Globus pallidus (tissue), 1 donor: ENCODE measurements around the gene EPHB1.

Source experiments
- DNase-seq: peaks from one replicate; pipeline ENCODE4 v3.0.0-alpha.2; 2015; ENCODE audit warnings: low spot score

The EPHB1 gene

DNA sequence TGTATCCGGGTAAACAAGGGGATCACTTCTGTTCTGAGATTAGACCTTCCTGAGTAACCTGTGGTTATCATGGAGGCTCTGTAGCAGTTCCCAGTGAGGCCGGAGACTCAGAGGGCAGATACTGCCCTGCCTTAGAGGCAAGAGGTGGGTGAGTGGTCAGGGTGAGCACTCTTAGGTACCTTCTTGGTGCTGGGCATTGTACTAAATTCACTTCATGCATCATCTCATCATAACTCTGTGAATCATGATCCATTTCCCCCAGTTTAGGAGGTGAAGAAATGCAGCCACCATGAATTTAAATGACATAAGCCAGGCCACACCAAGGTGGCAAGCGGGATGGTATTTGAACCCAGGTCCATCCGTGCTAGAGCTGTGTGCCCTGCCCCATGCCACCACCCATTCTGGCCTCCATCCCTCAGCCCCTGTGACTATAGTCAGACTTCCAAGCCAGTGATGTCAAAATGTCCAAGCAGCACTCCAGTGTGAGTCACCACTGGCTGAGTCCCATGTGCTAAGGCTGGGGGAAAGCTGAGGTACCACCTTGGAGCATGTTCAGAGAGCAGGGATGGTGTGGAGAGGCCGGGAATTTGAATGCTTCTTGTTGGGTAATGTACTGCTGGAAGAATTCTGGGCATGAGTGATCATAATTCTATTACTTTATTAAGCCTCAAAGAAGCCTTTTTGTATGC lies 88.8 kb downstream of the EPHB1 start:
- DNase-seq: no peak

DNA sequence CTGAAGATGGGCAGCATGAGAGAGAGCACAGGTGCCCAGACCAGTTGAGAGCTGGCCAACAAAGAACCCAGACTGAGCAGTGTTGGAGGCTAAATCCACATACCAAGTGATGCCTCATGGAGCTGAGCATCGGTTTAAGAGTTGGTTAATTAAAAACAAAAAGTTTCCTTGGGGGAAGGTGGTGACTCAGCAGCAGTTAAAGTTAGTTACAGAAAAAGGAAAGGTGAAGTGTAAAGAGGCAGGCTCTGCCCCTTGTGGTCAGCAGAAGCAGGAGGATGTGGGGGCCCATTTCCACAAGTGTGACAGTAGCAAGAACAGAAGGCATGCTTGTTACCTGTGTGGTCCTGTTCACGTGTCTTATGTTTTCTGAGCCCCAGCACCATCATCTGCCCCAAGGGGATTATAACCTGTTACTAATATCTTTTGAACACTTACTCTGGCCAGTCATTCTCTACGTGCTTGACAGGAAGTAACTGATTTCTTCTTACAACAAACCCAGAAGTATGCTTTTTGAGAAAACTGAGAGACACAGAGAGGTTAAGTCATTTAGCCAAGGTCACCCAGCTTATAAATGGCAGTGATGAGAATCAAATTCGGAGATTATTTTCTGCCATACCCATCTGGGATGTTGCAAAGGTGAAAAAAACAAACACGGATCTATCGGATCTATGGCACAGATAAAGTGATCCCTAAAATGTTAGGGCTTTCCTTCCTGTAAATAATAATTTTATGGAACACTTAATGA lies 91.0 kb downstream of the EPHB1 start:
- DNase-seq: no peak

DNA sequence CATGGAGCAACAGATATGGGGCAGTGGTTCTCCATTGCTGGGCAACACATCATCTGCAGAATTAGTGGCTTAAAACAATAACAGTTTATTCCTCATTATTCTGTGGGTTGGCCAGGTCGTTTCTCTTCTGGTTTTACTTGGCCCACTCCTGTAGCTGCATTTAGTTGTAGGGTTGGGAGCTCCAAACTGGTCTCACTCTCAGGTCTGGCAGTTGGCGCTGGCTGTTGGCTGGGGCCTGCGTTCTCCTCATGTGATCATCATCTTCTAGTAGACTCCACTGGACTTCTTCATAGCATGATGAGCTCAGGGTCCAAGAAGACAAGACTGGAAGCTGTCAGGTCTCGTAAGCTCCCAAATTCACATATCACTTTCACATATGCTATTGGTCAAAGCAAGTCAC lies 91.9 kb downstream of the EPHB1 start:
- DNase-seq: no peak

DNA sequence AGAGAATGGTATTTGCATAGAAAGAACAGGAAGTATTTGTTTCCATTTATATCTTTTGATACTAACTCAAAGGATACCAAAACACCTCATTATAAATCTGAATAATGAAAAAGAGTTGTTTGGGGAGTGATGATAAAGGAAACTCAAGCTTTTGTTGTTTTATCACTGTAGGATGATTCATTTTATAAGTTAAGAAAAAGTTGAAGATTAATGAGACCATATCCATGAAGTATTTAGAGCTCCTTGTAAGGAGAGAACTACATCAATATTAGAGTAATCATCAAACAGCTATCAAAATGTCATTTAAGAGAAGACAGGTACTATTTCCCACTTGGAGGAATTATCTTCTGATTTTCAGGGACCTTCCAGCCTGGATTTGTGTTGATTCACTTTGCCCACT lies 92.5 kb downstream of the EPHB1 start:
- DNase-seq: no peak

DNA sequence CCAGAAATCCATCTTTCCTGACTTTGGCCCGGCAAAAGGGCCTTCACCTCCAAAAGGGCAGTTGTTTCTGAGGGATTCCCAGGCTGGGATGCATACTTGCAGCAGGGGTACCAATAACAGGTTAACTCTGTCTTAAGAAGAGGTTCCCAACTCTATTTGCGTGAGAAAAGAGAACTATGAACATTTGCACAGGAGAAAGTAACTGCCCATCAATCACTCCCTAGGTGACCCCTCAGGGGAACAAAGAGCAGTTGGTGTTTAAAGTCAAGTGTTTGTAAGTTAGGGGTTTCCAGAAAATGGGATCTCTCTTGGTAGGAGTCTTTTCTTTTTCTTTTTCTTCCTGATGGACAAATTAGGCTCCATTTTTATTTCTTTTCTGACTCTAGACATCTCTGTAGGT lies 97.3 kb downstream of the EPHB1 start:
- no peak for DNase-seq

DNA sequence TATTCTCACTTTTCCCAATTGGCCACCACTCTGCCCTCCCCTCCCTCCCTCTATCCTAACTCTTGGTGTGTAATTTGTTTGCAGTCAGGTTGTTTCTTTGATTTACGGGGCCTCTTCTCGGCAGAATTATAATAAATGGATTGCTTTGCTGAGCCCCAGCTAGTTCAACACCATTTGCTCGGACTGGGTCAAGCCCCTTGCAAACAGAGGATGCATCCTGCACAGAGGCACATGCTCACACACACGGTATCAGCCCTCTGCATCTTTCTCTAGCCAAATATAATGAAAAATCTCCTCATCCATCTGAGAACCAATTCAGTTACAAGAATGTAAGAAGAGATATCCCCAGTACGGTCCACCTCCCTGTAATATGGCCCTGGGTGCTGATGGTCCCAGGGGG lies 97.7 kb downstream of the EPHB1 start:
- DNase-seq: no peak

DNA sequence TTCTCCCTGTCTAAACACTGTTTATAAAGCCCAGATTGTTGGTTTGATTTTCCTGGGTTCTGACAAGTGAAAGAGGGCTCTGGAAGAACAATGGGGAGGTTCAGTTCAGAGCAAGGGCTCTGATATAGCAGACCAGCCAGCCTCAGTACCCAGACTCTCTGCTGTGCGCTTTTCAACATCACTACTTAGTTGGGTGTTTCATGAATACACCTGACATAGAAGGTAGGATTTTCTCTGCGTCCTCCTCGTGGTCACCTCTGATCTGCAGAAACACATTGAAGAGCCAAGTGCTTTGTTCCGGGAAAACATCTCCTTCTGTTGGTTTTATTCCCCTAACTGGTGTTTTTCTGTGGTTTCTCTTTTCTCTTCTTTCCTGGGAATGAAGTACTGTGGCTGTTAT lies 99.5 kb downstream of the EPHB1 start:
- DNase-seq: peak; percentile 41

DNA sequence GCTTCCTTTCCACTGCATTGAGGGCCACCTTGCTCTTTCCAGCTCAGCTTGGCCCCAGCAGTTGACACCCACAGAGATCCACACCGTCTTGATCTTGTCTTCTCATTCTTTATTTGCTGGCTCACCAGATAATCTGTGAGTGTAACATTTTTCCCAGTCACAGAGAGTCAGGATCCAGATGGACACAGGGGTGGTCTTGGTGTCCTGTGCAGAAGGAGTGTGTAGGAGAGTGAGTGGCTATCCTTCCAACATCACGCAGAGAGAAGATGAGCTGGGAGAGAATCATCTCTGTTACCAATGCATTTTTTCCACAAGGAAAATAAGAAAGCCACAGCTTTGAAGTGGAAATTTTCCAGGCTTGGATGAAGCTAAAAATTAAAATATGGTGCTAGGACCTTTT lies 100.1 kb downstream of the EPHB1 start:
- no peak for DNase-seq

DNA sequence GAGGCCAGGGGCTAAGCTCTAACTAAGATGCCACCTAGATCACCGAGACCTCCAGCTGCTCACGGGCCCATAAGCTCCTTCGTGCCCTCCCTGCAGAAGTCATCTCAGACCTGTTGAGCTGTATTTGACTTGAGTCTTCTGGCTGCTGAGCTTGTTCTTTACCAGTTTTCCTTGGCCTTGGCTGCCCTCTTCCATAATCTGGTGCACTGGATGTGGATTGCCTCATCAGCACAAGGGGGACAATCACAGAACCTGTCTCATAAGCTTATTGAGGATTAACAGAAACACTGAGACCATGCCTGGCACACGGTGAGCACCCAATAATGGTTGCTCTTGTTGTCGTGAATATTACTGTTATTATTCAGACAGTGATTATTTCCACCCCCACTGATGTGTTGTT lies 101.1 kb downstream of the EPHB1 start:
- no peak for DNase-seq

DNA sequence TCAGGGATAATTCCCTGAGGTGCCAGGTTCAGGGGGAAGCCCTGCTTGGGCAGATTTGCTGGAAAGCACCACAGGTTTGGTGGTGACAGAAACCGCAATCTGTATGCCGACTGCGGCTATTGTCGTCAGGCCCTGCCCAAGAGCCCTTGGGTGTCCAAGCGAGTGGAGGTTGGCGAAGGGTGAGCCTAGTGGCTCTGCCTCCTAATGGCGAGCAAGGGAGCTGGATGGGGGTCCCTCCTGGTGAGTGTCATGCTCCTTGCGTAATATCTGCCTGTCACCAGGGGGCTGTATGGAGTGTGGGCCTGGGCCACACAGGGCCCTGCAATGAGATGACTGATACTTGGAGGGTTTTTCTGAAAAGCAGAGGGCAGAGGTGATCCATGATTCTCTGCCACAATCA lies 101.6 kb downstream of the EPHB1 start:
- DNase-seq: no peak

DNA sequence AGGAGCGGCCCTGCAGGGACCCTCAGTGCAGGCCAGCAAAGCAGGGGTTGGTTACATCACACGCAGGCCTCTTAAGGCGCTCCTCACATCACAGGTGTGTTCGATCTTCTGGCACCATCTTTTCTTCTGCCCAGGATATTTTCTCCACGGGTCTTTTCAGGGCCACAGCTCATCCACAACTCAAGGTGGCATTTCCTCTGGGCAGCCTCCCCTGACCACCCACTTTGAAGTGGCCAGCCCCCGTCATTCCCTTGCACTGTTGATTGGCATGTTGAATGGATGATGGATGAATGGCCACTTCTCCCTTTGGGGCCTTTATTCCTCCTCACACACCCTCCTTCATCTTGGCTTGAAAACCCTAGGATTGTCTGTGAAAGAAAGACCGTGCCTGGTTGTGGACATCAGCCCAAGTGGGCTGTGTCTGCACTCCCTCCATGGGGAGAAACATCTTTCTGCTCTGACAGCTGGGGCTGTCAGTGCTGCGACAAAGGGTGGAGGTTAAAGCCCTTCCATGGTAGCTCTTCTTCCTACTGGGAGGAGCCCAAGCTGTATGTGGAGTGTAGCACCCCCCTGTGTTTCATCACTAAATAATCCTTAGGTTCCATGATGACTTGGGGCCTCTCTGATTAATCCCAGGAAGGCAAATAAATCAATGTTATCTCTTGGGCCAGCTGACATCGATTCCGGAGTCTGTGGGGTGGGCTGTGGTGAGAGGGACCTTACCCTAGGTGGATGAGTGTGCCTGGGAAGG lies 102.5 kb downstream of the EPHB1 start:
- no peak for DNase-seq

DNA sequence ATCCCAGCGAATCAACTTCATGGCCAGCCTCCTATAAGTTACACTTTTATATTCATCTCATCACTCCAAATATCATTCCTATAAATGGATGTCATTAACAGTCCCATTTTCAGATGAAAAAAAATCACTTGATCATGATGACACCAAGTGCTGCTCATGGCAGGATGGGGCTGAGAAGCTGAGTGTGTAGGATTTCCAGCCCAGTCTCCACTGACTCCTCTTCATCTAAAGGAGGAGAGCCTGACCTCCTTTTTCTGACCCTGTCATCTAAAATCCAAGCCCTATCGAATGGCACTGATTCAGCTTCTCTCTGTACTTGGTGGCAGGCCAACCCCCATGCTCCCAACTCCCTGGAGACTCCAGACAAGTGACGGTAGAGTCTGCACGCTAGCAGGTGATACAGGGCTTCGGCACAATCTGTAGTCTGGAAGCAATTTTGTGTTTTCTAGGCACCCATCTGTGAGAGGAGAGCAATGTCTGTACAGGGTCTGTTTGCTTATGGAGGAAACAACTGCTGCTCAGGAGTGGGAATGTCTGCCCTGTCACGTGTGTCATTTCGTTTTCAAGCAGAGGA lies 103.2 kb downstream of the EPHB1 start:
- DNase-seq: no peak

DNA sequence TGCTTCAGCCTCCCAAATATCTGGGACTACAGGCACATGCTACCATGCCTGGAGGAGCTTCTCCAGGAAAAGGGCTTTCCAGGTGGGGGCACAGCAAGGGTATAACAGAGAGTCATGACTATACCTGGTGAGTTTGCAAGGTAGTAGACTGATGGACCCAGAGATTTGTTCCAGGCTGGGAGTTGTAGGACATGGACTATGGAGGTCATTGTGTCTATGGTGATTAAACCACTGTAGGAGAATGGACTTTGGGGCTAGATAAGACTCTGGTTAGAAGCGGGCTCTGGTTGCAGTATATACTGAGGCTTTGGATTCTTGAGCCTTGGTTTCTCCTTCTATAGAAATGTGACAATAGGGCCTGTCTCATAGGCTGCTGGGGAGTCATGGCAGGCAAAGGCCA lies 104.7 kb downstream of the EPHB1 start:
- DNase-seq: no peak

DNA sequence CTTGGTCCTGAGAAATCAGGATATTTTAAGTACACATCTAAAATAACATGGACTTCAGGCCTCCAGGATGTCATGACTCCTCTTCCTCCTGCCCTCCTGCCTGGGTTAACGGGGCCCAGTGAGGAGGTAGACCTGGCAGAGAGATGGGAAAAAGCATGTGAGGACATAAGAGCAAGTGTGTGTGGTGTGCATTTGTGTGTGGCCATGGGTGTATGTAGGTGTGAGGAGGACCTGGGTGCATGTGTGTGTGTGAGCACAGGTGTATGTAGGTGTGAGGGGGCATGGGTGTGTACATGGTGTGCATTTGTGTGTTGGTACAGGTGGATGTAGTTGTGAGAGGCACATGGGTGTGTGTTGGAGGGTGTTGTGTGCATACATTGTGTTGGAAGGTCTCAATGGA lies 105.4 kb downstream of the EPHB1 start:
- DNase-seq: no peak

DNA sequence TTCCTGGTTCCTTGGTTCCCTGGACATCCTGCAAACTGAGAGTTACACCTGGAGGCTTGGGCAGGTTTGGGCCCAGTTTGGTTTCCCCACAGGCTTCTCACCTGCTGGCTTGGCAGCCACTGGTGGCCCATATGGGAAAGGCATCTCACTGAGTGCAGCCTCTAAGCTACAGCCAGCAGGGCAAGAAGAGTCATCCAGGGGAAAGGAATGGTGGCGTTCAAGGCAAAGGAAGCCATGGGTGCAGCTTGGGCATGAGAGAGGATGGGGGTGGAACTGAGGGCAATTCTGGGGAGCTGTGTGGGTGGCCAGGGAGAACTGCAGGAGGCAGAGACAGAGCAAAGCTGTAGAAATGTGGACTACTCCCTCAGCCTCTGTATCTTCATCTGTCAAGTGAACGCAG lies 106.4 kb downstream of the EPHB1 start:
- DNase-seq: no peak

DNA sequence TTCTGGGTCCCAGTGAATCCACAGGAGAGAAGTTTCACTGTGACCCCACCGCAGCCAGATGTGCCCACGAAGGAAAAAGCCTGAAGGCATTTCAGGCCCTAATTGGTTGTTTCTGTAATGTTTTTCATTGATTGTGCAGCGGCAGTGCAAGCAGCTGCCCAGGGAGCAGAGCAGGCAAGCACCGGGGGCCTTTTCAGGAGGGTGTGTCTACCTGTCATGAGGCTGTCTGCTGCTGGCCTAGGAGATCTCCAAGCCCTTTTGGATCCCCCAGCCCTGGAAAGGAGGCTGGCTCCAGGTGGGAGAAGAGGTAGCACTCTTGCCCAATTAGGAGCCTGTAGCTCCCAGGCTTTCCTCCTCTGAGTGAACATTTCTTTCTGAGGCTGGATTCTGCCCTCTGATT lies 108.8 kb downstream of the EPHB1 start:
- DNase-seq: no peak

DNA sequence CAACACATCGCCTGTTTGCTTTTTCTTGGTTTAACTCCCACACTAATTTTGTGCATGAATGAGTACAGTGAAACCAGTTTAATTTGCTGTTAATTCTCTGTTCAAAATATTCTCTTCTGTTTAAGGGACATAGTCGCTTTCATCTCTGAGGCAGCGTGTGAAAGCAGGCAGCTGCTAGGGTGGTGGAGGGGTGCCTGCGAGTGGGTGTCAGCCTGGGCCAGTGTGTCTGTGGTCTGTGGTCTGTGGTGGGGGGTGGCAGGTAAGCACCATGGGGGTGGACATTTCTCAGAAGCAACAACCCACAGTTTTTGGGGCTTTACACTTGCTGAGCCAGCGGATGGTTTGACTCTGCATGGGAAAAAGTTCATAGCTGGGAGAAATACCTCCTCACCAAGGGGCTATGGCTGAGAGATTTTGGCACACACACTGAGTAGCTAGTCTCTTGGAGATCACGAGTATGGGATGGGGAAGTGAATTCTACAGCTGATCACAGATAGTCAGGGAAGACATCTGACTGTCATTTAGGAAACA lies 109.2 kb downstream of the EPHB1 start:
- peak; percentile 24 for DNase-seq

DNA sequence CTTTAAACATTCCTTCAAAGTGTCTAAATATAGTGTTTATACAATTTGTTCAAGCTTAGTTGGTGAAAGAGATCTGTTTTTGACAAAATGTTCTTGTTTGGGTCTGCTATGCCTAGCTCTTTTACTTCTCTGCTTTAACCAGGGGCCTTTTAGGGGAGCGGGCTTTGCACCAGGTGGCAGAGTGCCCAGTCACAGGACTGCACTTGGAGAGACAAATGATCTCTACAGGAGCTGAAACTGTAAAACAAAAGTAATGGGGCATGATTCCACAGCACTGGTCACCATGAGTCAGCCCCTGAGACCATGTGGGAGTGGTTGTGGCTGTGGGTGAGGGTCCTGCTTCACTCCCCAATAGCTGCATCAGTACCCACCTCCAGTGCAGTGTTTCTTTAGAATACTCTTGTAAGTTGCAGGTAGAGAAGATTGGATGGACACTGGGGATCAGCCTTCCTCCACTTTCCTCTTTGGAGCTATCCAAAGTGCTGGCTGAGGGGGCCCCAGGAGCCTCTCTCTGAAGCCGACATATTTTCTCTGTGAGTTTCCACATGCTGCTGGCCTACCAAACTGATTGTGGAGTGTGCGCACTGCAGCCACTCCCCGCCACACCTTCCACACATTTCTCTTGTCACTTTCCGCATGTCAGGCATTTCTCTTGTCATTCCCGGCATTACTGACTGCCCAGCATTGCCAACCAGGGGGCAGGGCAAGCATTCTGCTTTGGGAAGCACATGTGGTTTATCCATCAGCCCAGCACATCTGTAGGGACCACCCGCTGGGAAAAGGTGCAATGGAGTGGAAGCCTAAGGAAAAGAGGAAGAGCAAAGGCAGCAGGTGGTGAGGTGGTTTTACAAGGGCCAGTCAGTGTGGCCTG lies 110.0 kb downstream of the EPHB1 start:
- peak; percentile 6 for DNase-seq

DNA sequence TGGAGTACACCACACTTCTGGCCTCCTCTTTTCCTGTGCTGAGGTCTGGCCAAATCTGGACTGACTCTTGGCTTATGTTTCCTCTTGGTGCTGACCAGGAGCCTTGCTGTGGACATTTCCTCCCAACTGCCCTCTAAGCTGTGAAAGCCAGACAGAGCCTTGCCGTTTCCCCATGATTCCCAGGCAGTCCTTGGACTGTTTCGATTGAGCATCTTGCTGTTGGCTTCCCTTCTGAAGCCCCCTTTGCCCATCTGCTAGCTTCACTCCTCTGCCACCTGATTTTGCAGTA lies 110.5 kb downstream of the EPHB1 start:
- no peak for DNase-seq

DNA sequence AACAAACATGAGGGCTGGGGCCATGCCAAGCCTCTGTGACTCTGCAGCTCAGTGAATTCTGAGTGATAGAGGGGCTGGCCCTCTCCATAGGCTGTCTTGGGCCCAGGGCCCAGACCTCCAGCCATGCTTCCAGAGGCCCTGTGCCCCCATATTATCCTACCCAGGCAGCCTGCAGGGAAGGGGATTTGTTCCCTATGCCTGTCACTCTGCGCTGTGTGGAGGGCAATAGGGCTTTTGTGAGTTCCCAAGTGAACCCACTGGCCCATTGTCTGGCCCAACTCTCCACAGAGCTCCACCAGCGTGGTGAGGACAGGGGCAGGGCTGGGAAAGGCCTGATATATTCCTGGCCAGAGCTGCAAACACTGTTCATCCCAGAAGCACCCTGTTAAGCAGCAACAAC lies 113.2 kb downstream of the EPHB1 start:
- DNase-seq: no peak

DNA sequence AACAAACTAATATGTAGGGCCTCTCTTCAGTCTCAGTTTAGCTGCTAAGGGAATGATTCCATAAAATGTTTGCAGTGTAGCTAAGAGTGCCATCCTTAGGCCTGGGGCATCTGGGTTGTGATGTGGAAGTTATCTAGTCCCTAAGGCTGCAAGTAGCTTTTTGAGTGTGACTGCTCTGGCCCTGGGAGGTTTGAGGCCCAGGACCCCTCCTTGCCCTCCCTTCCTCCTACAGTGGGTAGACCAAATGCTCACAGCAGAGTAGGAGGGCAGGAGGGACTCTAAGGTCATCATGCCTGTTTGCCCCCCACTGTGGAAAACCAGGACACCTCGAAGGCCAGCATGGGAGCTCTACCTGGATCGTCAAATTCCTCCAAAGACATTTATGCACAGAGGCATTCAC lies 115.0 kb downstream of the EPHB1 start:
- DNase-seq: no peak
